ENCODE results near the gene SLIT3.

The SLIT3 gene

DNA sequence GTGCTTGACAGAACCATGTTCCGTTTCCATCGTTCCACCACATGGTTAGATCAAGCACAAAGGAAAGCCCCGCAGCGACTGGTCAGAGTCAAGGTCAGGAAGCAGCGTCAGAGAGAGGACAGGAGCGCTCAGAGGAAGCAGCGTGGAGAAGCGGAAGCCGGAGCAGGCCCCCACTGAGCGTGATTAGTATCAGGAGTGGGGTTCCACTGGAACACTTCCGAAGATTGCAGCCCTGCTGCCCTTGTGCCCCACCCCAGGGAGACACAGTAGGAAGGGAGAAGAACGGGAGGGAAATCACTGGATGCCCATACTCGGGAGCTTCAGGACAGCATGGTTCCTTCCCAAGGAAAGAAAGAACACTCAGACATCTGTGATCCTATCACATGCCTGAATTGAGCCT lies 532.8 kb downstream of the SLIT3 start:
- Histone ChIP-seq H3K4me3 (no peak overlapping the region), H3K9ac (ENCODE audit: insufficient read length) (no peak overlapping the region), H3K36me3 (ENCODE audit: insufficient read depth, low read length) (no peaks in the 10 kb centered on the region), H3K27ac (no peak overlapping the region), H3K9me3 (ENCODE audit: low read depth, low read length) (no peaks in the 10 kb centered on the region)
- TF ChIP-seq FOXP2 (optimal IDR thresholded peaks at IDR 0.05; ENCODE audit: control extremely low read depth, extremely low read length, insufficient read depth): no peak
- DNase-seq (ENCODE audit: low read depth, low spot score): no peak

- TF ChIP-seq FOXP2 (optimal IDR thresholded peaks at IDR 0.05; ENCODE audit: control extremely low read depth, extremely low read length, insufficient read depth) (no peak), EZH2 (IDR thresholded peaks at IDR 0.05) (no peak), POLR2AphosphoS5 (IDR thresholded peaks at IDR 0.05; ENCODE audit: borderline replicate concordance, low read depth, low read length) (no peak)
- H3K27ac ChIP-seq: no peak overlapping the region
- H3K36me3 ChIP-seq (ENCODE audit: insufficient read depth, low read length): no peaks in the 10 kb centered on the region
- DNase-seq (ENCODE audit: low read depth, low spot score): no peak
- H3K4me3 ChIP-seq: no peak overlapping the region
- H3K9ac ChIP-seq (ENCODE audit: insufficient read length): no peak overlapping the region
- H3K9me3 ChIP-seq (ENCODE audit: low read depth, low read length): no peaks in the 10 kb centered on the region
Observed at GRCh38 chr5:168766426-168766700, 534.6 kb downstream of the SLIT3 start.

GRCh38 chr5:168765551-168766425 lies 535.2 kb downstream of the SLIT3 start:
- no peak overlapping the region for H3K27ac ChIP-seq
- no peak overlapping the region for H3K9ac ChIP-seq (ENCODE audit: insufficient read length)
- TF ChIP-seq POLR2AphosphoS5 (IDR thresholded peaks at IDR 0.05; ENCODE audit: borderline replicate concordance, low read depth, low read length): no peak
- TF ChIP-seq EZH2 (IDR thresholded peaks at IDR 0.05): no peak
- no peak for TF ChIP-seq FOXP2 (optimal IDR thresholded peaks at IDR 0.05; ENCODE audit: control extremely low read depth, extremely low read length, insufficient read depth)
- no peak overlapping the region for H3K4me3 ChIP-seq
- no peaks in the 10 kb centered on the region for H3K9me3 ChIP-seq (ENCODE audit: low read depth, low read length)
- H3K36me3 ChIP-seq (ENCODE audit: insufficient read depth, low read length): no peaks in the 10 kb centered on the region
- DNase-seq (ENCODE audit: low read depth, low spot score): no peak

GRCh38 chr5:168765086-168765550 lies 535.8 kb downstream of the SLIT3 start:
- TF ChIP-seq POLR2AphosphoS5 (IDR thresholded peaks at IDR 0.05; ENCODE audit: borderline replicate concordance, low read depth, low read length) (no peak), FOXP2 (optimal IDR thresholded peaks at IDR 0.05; ENCODE audit: control extremely low read depth, extremely low read length, insufficient read depth) (no peak), EZH2 (IDR thresholded peaks at IDR 0.05) (no peak)
- Histone ChIP-seq H3K27ac (no peak overlapping the region), H3K36me3 (ENCODE audit: insufficient read depth, low read length) (no peaks in the 10 kb centered on the region), H3K9ac (ENCODE audit: insufficient read length) (no peak overlapping the region), H3K9me3 (ENCODE audit: low read depth, low read length) (no peaks in the 10 kb centered on the region), H3K4me3 (no peak overlapping the region)
- DNase-seq (ENCODE audit: low read depth, low spot score): no peak

- Histone ChIP-seq H3K36me3 (ENCODE audit: insufficient read depth, low read length) (no peaks in the 10 kb centered on the region), H3K4me3 (no peak overlapping the region), H3K9me3 (ENCODE audit: low read depth, low read length) (no peaks in the 10 kb centered on the region), H3K27ac (no peak overlapping the region), H3K9ac (ENCODE audit: insufficient read length) (no peak overlapping the region)
- peak; percentile 81 for DNase-seq (ENCODE audit: low read depth, low spot score)
- no peak for TF ChIP-seq FOXP2 (optimal IDR thresholded peaks at IDR 0.05; ENCODE audit: control extremely low read depth, extremely low read length, insufficient read depth)
- no peak for TF ChIP-seq EZH2 (IDR thresholded peaks at IDR 0.05)
- TF ChIP-seq POLR2AphosphoS5 (IDR thresholded peaks at IDR 0.05; ENCODE audit: borderline replicate concordance, low read depth, low read length): peak; percentile 24; the same call in 1 of the 2 replicates
Observed at GRCh38 chr5:168756453-168757391, 544.2 kb downstream of the SLIT3 start.

DNA sequence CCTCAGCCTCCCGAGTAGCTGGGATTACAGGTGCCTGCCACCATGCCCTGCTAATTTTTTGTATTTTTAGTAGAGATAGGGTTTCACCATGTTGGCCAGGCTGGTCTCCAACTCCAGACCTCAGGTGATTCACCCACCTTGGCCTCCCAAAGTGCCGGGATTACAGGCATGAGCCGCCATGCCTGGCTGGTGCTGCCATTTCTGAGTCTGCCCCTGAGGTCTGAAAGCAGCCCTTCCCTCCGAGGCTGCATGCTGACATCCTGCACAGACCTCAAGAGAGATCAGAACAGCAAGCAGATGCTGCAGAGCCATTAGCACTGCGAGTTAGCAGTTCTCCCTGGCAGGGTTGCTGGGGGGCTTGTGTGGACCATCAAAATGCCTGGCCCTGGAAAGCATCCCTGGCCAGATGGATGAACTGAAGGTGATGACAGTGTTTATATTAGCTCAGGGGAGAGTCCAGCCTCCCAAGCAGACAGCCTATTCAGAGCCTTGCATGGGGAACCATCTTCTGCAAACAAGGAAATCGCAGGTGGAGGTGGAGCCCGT lies 545.3 kb downstream of the SLIT3 start:
- Histone ChIP-seq H3K27ac (no peak overlapping the region), H3K9ac (ENCODE audit: insufficient read length) (no peak overlapping the region), H3K36me3 (ENCODE audit: insufficient read depth, low read length) (no peaks in the 10 kb centered on the region), H3K4me3 (no peak overlapping the region), H3K9me3 (ENCODE audit: low read depth, low read length) (no peaks in the 10 kb centered on the region)
- no peak for DNase-seq (ENCODE audit: low read depth, low spot score)
- TF ChIP-seq EZH2 (IDR thresholded peaks at IDR 0.05): no peak
- no peak for TF ChIP-seq FOXP2 (optimal IDR thresholded peaks at IDR 0.05; ENCODE audit: control extremely low read depth, extremely low read length, insufficient read depth)
- TF ChIP-seq POLR2AphosphoS5 (IDR thresholded peaks at IDR 0.05; ENCODE audit: borderline replicate concordance, low read depth, low read length): no peak

DNA sequence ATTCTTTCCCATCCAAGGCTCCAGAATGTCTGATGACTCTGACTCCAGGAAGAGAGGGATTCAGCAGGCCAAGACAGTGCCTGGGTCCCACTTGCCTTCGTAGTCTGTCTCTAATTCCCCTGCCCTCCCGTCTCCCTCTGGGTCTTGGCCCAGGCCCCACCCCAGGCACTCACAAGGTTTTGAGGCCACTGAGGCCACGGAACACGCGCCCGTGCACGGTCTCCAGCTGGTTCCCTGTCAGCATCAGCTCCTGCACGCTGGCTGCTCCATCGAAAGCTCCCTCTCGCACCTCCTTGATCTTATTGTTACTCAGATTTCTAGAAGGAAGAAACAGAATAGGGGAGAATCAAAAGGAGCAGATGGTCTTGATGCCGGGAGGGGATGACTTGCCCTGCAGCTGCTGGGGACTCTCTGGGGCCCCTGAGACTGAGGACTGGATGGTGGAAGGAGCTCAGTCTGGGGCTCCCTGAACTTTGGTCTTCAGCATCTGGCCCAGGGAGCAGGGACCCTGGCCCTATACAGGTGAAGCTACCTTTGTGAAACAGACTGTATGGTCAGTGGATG lies 547.2 kb downstream of the SLIT3 start:
- DNase-seq (ENCODE audit: low read depth, low spot score): no peak
- Histone ChIP-seq H3K4me3 (no peak overlapping the region), H3K9me3 (ENCODE audit: low read depth, low read length) (no peaks in the 10 kb centered on the region), H3K27ac (no peak overlapping the region), H3K9ac (ENCODE audit: insufficient read length) (no peak overlapping the region), H3K36me3 (ENCODE audit: insufficient read depth, low read length) (no peaks in the 10 kb centered on the region)
- TF ChIP-seq POLR2AphosphoS5 (IDR thresholded peaks at IDR 0.05; ENCODE audit: borderline replicate concordance, low read depth, low read length) (no peak), FOXP2 (optimal IDR thresholded peaks at IDR 0.05; ENCODE audit: control extremely low read depth, extremely low read length, insufficient read depth) (no peak), EZH2 (IDR thresholded peaks at IDR 0.05) (no peak)

All from SK-N-MC (cell line).